GM10266 (cell line): ENCODE measurements around the gene ALK.

Experiments
- DNase-seq: peaks from one replicate; pipeline ENCODE4 v3.0.0; 2012; ENCODE audit errors: extremely low spot score
- CTCF ChIP-seq: IDR thresholded peaks from 2 replicates; pipeline ENCODE4 v1.5.1; 2012; ENCODE audit warnings: mild to moderate bottlenecking, low read depth; ENCODE audit not compliant: control insufficient read depth, insufficient read depth; ENCODE audit errors: missing control alignments

Gene ALK

GRCh38 chr2:29212009-29212408 lies 709.4 kb downstream of the ALK start:
- TF ChIP-seq CTCF, result no peak
- DNase-seq, result no peak

GRCh38 chr2:29209551-29209950 lies 711.8 kb downstream of the ALK start:
- no peak for TF ChIP-seq CTCF
- no peak for DNase-seq

- DNase-seq, result no peak
- no peak for TF ChIP-seq CTCF
Measured at GRCh38 chr2:29207352-29208148, 713.8 kb downstream of the ALK start.

GRCh38 chr2:29206941-29207340 lies 714.4 kb downstream of the ALK start:
- TF ChIP-seq CTCF, result no peak
- DNase-seq, result no peak

- TF ChIP-seq CTCF, result no peak
- no peak for DNase-seq
Measured at GRCh38 chr2:29202819-29203495, 718.4 kb downstream of the ALK start.

GRCh38 chr2:29201979-29202378 lies 719.4 kb downstream of the ALK start:
- TF ChIP-seq CTCF, result no peak
- no peak for DNase-seq
